Type B pancreatic cell (in vitro differentiated cells): ENCODE data around the gene WNT6. TPM values are rescaled to one million over a fixed set of nuclear protein-coding genes. Genes with fewer than 3 reads are reported as not detected.
A peak's percentile ranks its signal among the peaks of the same experiment; 100 is the strongest.

Experiments
- DNase-seq: peaks from one replicate; pipeline ENCODE4 v3.0.0; 2021; ENCODE audit warnings: mixed read lengths; ENCODE audit not compliant: unreplicated experiment; ENCODE audit errors: extremely low spot score
- H3K27ac Mint-ChIP-seq: 2 replicates; pipeline ENCODE4 v1.8.0; 2021; ENCODE audit warnings: mild to moderate bottlenecking, mixed read lengths
- H3K27me3 Mint-ChIP-seq: 2 replicates; pipeline ENCODE4 v1.8.0; 2021; ENCODE audit warnings: mixed read lengths
- H3K36me3 Mint-ChIP-seq: 2 replicates; pipeline ENCODE4 v1.8.0; 2021; ENCODE audit warnings: mixed read lengths
- H3K4me1 Mint-ChIP-seq: one replicate; pipeline ENCODE4 v1.8.0; 2021; ENCODE audit warnings: mixed read lengths; ENCODE audit not compliant: unreplicated experiment
- H3K4me3 Mint-ChIP-seq: 2 replicates; pipeline ENCODE4 v1.8.0; 2021; ENCODE audit warnings: mild to moderate bottlenecking, mixed read lengths
- H3K9me3 Mint-ChIP-seq: 2 replicates; pipeline ENCODE4 v1.8.0; 2021; ENCODE audit warnings: mixed read lengths
- total RNA-seq: library from RNA; stranded (reverse); gene quantifications from 2 replicates; pipeline ENCODE4 v1.2.1, GENCODE V29; 2021; ENCODE audit warnings: low replicate concordance
- TF ChIP-seq, protein P1 (sequence below): fragments of 200-600 bp; sonication (generic); conservative IDR thresholded peaks from 2 replicates; pipeline ENCODE4 v1.5.0; 2021; ENCODE audit warnings: antibody characterized with exemption, mild to moderate bottlenecking

WNT6 gene
- total RNA-seq, 1 donor from 2014 or later = 24.7 TPM

GRCh38 chr2:218850796-218851195, 8.8 kb upstream of the WNT6 start:
- Mint-ChIP-seq H3K36me3 (no peaks in the 10 kb centered on the region), H3K4me1 (peaks cover 16% of the 10 kb centered on the region), H3K4me3 (no peak overlapping the region), H3K9me3 (no peaks in the 10 kb centered on the region), H3K27me3 (peaks cover 47% of the 10 kb centered on the region), H3K27ac (no peak overlapping the region)
- TF ChIP-seq, protein P1, sequence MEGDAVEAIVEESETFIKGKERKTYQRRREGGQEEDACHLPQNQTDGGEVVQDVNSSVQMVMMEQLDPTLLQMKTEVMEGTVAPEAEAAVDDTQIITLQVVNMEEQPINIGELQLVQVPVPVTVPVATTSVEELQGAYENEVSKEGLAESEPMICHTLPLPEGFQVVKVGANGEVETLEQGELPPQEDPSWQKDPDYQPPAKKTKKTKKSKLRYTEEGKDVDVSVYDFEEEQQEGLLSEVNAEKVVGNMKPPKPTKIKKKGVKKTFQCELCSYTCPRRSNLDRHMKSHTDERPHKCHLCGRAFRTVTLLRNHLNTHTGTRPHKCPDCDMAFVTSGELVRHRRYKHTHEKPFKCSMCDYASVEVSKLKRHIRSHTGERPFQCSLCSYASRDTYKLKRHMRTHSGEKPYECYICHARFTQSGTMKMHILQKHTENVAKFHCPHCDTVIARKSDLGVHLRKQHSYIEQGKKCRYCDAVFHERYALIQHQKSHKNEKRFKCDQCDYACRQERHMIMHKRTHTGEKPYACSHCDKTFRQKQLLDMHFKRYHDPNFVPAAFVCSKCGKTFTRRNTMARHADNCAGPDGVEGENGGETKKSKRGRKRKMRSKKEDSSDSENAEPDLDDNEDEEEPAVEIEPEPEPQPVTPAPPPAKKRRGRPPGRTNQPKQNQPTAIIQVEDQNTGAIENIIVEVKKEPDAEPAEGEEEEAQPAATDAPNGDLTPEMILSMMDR = no peak
- no peak for DNase-seq

- DNase-seq = no peak
- Mint-ChIP-seq H3K4me3 (no peak overlapping the region), H3K36me3 (no peaks in the 10 kb centered on the region), H3K4me1 (peaks cover 21% of the 10 kb centered on the region), H3K27ac (no peak overlapping the region), H3K9me3 (no peaks in the 10 kb centered on the region), H3K27me3 (peaks cover 51% of the 10 kb centered on the region)
- TF ChIP-seq, protein P1 = no peak
Measured at GRCh38 chr2:218851286-218851685, 8.3 kb upstream of the WNT6 start.

DNA sequence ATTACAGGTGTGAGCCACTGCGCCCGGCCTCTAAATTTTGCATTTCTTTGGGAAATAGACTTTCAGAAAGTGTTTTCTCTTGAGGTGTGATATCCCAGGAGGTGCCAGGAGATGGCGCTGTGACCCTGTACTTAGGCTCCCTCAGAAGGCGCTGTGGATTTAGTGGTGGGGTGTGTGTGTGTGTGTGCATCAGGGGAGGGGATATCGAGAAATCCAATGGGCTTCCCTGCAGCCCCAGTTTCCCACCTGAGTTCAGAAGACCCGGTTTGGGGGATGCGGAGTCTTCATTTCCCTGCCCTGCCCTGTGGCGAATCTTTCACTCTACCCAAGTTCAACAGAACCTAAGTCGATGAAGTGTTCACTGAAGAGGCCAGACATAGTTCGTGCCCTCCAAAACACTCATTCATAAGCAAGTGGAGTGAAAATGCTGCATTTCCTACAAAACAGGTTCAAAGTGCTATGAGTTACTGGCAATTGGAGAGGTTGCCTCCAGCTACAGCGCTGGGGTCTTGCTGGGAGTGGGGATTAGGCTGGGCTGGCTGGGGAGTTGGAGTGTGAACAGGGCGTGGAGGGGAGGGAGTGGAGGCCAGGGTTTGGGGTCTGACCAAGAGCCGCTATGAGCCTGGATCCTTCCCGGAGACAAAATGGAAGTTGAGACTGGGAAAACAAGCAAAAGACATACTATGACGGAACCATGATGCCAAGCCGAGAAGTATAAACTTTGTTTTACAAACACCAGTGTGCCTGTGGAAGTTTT, 6.5 kb upstream of the WNT6 start:
- H3K36me3 Mint-ChIP-seq = no peaks in the 10 kb centered on the region
- TF ChIP-seq, protein P1 = peak; percentile 89
- DNase-seq = peak; percentile 73
- peaks cover 64% of the 10 kb centered on the region for H3K27me3 Mint-ChIP-seq
- H3K27ac Mint-ChIP-seq = peak overlapping the region; percentile 89
- no peaks in the 10 kb centered on the region for H3K9me3 Mint-ChIP-seq
- H3K4me1 Mint-ChIP-seq = peaks cover 36% of the 10 kb centered on the region
- peak overlapping the region; percentile 65 for H3K4me3 Mint-ChIP-seq

- no peaks in the 10 kb centered on the region for H3K9me3 Mint-ChIP-seq
- H3K27ac Mint-ChIP-seq = peak overlapping the region; percentile 89
- peaks cover 40% of the 10 kb centered on the region for H3K4me1 Mint-ChIP-seq
- peak overlapping the region; percentile 65 for H3K4me3 Mint-ChIP-seq
- no peak for DNase-seq
- TF ChIP-seq, protein P1 = no peak
- no peaks in the 10 kb centered on the region for H3K36me3 Mint-ChIP-seq
- H3K27me3 Mint-ChIP-seq = peaks cover 71% of the 10 kb centered on the region
Measured at GRCh38 chr2:218853766-218854165, 5.8 kb upstream of the WNT6 start.

DNA sequence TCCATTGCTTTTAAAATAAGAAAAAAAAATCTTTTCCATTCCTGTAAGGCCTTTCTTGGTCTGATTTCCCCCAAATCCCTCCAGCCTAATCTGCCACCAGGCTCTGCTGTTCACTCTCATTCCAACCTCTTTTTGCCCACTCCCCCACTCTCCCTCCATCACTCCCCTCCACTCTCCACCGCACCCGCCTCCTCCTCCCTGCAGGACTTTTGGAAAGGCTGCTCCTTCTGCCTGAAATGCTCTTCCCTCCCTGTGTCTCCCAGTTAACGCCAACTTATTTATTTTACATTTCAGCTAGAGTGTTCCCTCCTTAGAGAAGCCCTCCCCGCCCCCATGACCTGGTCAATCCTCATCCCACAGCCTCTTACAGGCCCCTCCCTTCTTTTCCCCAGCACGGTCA, 4.7 kb upstream of the WNT6 start:
- no peaks in the 10 kb centered on the region for H3K9me3 Mint-ChIP-seq
- no peaks in the 10 kb centered on the region for H3K36me3 Mint-ChIP-seq
- DNase-seq = no peak
- peaks cover 74% of the 10 kb centered on the region for H3K27me3 Mint-ChIP-seq
- TF ChIP-seq, protein P1 = no peak
- H3K4me3 Mint-ChIP-seq = no peak overlapping the region
- peaks cover 40% of the 10 kb centered on the region for H3K4me1 Mint-ChIP-seq
- peak overlapping the region; percentile 41 for H3K27ac Mint-ChIP-seq
